Activated CD4-positive, alpha-beta T cell treated with anti-CD3 and anti-CD28 coated beads, Interleukin-2, amount 50 U/mL, for 1 hour (primary cell): Measurements from ENCODE around the gene SLC39A11.
"Not testable (repeated sequence)": the region's sequence is repeated elsewhere in the genome, so short reads cannot be mapped to it uniquely, and the experiment has no call there.

Experiments used
- DNase-seq: peaks from one replicate; pipeline ENCODE4 v3.0.0-alpha.2; 2020

Gene SLC39A11

DNA sequence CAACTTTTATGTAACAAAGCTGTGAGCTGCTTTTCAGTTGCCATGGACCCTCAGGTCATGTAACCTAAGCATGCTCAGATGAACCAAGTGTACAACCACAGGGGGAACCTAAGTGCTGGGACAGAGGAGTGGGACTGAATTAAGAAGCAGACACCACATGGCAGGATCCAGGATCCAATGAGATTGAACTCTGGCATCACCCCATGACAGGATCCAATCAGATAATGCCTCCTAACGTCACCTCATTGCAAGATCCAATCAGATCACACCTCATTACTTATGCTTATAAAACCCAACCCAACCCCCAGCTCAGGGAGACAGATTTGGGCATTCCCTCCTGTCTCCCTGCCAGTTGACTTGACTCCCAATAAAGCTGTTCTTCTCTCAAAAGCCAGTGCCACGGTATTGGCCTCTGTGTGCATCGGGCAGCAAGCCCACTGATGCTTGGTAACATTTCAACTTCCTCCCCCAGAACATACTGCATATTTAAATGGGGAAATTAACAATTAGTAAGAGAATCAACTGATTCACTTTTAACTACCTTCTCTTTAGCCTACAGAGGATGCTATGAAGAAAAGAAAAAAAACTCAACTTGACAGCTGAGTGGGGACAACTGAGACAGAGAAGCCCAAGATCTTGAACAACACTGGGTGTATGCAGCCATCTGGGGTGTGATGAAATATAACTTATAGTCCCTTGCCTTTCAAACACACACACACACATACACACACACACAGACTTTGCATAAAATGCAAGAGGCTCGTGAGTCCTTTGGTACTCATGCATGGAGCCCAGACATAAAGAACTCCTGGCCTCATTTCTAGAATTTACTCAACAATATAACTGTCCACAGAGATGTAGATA lies 148.4 kb downstream of the SLC39A11 start:
- DNase-seq = no peak

GRCh38 chr17:72942579-72942978 lies 149.9 kb downstream of the SLC39A11 start:
- no peak for DNase-seq

GRCh38 chr17:72940496-72940895 lies 152.0 kb downstream of the SLC39A11 start:
- DNase-seq = no peak

GRCh38 chr17:72938482-72938881 lies 154.0 kb downstream of the SLC39A11 start:
- DNase-seq = no peak

GRCh38 chr17:72937707-72938106 lies 154.8 kb downstream of the SLC39A11 start:
- no peak for DNase-seq

GRCh38 chr17:72937254-72937653 lies 155.2 kb downstream of the SLC39A11 start:
- not testable (repeated sequence) for DNase-seq

GRCh38 chr17:72935984-72936383 lies 156.5 kb downstream of the SLC39A11 start:
- no peak for DNase-seq

DNA sequence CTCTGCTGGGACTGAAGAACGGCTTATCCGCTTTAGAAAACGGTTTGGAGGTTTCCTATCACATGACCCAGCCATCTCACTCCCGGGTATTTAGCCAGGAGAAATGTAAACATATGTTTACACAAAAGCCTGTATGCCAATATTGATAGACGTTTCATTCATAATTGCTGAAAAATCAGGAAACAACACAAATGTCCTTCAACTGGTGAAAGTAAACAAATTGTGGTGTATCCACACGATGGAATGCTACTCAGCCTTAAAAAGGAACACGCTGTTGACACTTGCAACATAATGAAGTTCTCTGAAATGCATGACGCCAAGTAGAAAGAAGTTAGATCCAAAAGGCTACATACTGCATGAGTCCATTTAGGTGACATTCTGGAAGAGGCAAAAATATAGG lies 157.6 kb downstream of the SLC39A11 start:
- no peak for DNase-seq

GRCh38 chr17:72931635-72932034 lies 160.9 kb downstream of the SLC39A11 start:
- no peak for DNase-seq

DNA sequence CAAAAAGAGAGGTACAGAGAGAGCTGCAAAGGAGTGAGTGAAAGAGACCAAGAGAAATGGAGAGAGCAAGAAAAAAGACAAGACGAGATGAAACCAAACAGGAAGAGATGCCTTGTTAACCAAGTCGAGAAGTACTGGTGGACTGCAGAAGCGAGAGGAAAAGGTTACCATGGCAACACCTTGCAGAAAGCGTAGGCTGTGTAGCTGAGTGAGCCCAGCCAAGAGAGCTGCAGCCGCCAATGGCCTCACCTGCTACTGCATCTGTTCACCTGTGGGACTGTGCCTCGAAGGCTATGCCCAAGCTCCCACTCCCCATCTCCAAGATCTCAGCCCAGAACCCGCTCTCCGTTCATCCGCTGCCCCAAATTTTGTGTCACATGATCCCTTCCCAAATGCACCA lies 161.3 kb downstream of the SLC39A11 start:
- DNase-seq = no peak

DNA sequence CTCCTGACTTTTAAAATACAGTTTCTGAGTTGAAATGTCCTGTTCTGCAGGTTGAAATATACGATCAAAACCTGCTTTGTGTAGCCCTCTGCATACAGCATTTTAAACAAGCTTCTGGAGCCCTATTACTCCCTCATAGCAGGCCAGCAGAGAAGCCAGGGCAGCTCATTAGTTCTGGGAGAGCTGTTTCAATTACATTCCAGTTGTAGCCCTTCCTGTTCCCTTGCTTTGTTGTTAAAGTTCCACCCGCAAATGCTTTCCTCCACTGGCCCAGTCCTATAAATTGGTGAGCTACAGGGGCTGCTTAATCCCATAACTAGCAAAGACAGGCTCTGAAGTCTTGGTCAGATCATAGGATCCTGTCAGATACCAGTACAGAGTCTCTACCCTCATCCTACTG lies 162.5 kb downstream of the SLC39A11 start:
- DNase-seq = no peak

GRCh38 chr17:72928454-72929136 lies 163.9 kb downstream of the SLC39A11 start:
- no peak for DNase-seq

DNA sequence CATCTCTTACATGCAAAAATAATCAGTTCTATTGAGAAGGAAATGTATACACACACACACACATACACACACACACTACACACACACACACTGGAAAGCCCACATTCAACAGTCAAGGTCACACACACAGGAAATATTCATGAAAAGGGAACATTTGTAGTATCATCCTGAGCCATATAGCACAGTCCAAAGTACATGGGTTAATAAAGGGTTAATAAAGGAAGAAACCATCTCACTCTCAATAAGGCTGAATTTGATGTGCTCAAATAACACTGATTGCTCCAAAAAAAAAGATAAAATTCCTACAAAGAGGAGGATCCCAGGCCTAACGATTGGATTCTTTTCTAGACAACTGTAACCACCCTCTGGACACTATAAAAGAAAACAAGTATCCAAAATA lies 164.7 kb downstream of the SLC39A11 start:
- DNase-seq = no peak

- no peak for DNase-seq
Observed at GRCh38 chr17:72927146-72927545, 165.3 kb downstream of the SLC39A11 start.

DNA sequence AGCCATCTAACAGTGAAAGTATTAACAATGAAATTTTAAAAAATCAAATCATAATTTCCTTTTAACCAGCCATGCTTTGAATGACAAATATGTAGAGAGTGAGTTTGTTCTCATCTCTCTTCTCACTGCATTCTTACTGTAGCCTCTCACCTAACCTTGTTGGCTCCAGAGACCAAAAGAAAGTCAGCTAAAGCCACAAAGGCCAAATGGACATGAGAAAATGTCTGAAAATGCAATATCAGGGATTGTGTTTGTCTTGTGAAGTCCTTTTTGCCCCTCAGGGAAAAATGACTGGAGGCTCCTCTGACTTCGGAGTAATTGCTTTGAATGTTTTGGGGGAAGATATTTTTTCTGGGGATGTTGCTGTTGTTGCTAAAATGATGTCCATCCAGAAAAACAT lies 166.3 kb downstream of the SLC39A11 start:
- no peak for DNase-seq

DNA sequence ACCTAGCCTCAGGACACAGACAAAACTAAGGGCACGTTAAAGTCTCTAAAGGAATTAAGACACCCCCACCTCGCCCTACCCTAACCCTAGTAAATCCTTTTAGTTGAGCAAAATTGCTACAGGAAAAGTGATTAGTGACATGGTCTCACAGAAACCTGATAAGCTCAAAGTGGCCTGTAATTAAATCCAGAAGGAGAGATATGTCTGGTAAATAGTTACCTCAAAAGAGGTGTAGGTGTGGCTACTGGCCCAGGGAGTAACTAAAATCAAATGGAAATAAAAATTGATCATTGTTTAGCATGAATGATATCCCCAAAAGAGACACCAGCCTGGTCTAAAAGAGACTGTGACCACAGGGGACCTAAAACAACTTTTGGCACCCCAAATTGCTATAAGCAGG lies 168.3 kb downstream of the SLC39A11 start:
- DNase-seq = no peak

GRCh38 chr17:72922219-72922618 lies 170.3 kb downstream of the SLC39A11 start:
- no peak for DNase-seq

DNA sequence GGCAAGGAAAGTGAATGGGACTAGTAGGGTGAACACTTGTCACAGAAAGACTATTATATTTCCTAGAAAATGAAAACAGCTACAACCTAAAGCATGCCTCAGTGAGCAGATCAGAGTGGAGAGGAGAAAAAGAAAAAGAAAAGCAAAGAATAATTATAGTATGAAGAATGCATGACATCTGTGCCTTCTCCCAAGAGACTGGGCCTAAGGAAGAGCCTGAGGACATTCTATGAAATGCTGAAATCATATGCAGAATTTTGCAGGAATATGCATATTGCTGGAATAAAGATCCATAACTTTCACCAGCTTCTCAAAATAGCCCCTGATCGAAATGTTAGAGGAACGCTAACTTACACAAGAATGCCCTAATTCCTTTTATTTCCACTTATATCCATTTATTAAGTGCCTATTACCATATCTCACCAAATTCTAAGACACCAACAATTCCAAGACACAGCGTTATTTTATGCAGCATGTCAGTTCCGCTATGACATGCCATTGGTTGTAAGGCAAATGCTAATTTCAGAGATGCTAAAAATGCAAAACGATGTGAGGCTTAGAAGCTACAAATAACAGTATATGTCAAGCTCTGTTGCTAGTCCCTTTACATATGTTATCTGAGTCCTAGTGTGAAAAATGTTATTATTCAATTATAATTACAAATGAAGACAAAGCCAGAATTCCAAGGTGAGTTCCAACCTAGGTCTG lies 171.0 kb downstream of the SLC39A11 start:
- DNase-seq = no peak

DNA sequence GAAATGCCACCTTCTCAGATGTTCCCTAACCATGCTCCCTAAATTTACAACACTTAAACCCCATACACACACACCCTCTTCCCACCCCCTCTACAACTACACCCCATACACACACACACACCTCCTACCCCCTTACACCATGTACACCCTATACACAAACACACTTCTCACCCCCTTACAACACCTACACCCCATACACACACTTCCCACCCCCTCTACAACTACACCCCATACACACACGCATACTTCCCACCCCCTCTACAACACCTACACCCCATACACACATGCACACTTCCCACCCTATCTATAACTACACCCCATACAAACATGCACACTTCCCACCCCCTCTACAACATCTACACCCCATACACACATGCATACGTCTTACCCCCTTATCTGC lies 172.0 kb downstream of the SLC39A11 start:
- DNase-seq = no peak

DNA sequence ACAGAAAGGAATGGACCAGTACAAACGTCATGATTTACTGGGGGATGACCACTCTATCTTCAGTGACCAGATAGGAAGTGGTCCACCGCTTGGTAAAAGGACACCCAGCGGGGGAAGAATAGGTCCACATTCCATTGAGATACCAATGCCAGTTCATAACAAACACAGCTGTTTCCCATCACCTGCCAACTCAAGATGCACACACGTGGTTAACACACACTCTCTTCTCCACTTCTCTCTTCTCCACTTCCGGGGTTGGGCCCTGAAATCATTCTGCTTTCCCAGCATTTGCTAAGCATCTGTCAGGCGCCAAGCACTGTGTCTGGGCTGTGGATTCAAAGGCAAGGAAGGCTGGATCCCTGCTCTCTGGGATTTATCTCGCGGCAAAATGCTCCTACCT lies 175.5 kb downstream of the SLC39A11 start:
- no peak for DNase-seq

GRCh38 chr17:72915625-72916081 lies 176.8 kb downstream of the SLC39A11 start:
- DNase-seq = no peak

- DNase-seq = no peak
Observed at GRCh38 chr17:72913142-72913682, 179.3 kb downstream of the SLC39A11 start.

- no peak for DNase-seq
Observed at GRCh38 chr17:72906306-72906705, 186.2 kb downstream of the SLC39A11 start.
